Vagina (tissue), 2 donors: ENCODE data around the gene RTN4IP1.

ENCODE experiments used
- POLR2AphosphoS5 ChIP-seq, 2 donors: sonication (generic); formaldehyde crosslinking; IDR thresholded peaks; one replicate each; pipeline ENCODE4 v1.9.0; 2017; ENCODE audit warnings: antibody characterized with exemption in 2 of 2, mild to moderate bottlenecking in 2 of 2, low read depth in 1 of 2; ENCODE audit not compliant: insufficient read depth in 1 of 2
- TF ChIP-seq, protein P1 (sequence below), 3 experiments: fragments of 450-650 bp in 2 of 3; fragments of 200-600 bp in 1 of 3; sonication (generic) in 1 of 3; IDR thresholded peaks; one replicate each; pipeline ENCODE4 v1.5.1; 2017 to 2019; ENCODE audit warnings: antibody characterized with exemption in 3 of 3, mild to moderate bottlenecking in 2 of 3, moderate library complexity in 2 of 3

DNA sequence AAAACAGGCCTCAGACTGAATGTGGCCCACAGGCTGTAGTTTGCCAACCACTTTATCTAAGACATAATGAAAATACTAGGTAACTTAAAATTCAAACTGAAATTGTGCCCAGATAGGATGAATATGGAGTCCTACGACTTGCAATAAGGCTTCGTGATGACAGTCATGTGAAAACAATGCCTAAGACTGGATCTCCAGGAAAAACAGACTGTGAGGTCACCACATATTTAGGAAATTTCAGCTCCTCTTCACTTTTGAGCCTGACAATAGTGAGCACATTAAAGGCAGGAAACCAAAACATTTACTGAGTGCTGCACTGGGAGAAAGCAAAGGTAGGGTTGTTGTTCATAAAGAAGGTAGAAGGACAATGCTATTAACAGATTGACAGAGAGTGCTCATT, 50.0 kb downstream of the RTN4IP1 start:
- TF ChIP-seq, protein P1, sequence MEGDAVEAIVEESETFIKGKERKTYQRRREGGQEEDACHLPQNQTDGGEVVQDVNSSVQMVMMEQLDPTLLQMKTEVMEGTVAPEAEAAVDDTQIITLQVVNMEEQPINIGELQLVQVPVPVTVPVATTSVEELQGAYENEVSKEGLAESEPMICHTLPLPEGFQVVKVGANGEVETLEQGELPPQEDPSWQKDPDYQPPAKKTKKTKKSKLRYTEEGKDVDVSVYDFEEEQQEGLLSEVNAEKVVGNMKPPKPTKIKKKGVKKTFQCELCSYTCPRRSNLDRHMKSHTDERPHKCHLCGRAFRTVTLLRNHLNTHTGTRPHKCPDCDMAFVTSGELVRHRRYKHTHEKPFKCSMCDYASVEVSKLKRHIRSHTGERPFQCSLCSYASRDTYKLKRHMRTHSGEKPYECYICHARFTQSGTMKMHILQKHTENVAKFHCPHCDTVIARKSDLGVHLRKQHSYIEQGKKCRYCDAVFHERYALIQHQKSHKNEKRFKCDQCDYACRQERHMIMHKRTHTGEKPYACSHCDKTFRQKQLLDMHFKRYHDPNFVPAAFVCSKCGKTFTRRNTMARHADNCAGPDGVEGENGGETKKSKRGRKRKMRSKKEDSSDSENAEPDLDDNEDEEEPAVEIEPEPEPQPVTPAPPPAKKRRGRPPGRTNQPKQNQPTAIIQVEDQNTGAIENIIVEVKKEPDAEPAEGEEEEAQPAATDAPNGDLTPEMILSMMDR (IDR thresholded peaks at IDR 0.05) = no peak
- TF ChIP-seq POLR2AphosphoS5 (IDR thresholded peaks at IDR 0.05; ENCODE audit: insufficient read depth in 1 of 2, low read depth in 1 of 2) = no peak
